IPS-18a (cell line): Measurements from ENCODE around the gene CMSS1.

ENCODE experiments used
- H3K27ac ChIP-seq: one replicate; pipeline ENCODE4 v1.5.1; 2013; ENCODE audit warnings: low read length
- H3K27me3 ChIP-seq: one replicate; pipeline ENCODE4 v1.6.1; 2013; ENCODE audit warnings: mild to moderate bottlenecking, low read length; ENCODE audit not compliant: control insufficient read depth, insufficient read depth
- H3K36me3 ChIP-seq: one replicate; pipeline ENCODE4 v1.6.1; 2013; ENCODE audit warnings: low read depth, low read length; ENCODE audit not compliant: control insufficient read depth
- H3K4me1 ChIP-seq: one replicate; pipeline ENCODE4 v1.6.1; 2013; ENCODE audit warnings: low read depth, low read length; ENCODE audit not compliant: control insufficient read depth
- H3K4me3 ChIP-seq: one replicate; pipeline ENCODE4 v1.5.1; 2013; ENCODE audit warnings: low read length
- H3K9ac ChIP-seq: one replicate; pipeline ENCODE4 v1.6.1; 2013; ENCODE audit warnings: mild to moderate bottlenecking, low read length, moderate library complexity
- H3K9me3 ChIP-seq: one replicate; pipeline ENCODE4 v1.6.1; 2013; ENCODE audit warnings: low read depth, low read length; ENCODE audit not compliant: control insufficient read depth

Gene CMSS1

GRCh38 chr3:100075851-100076730 lies 258.4 kb downstream of the CMSS1 start:
- Histone ChIP-seq H3K9ac (no peak overlapping the region), H3K27ac (no peak overlapping the region), H3K27me3 (no peaks in the 10 kb centered on the region), H3K4me3 (no peak overlapping the region), H3K9me3 (no peaks in the 10 kb centered on the region), H3K36me3 (no peaks in the 10 kb centered on the region), H3K4me1 (peaks cover 18% of the 10 kb centered on the region)

- Histone ChIP-seq H3K9me3 (no peaks in the 10 kb centered on the region), H3K4me1 (peaks cover 18% of the 10 kb centered on the region), H3K27me3 (no peaks in the 10 kb centered on the region), H3K9ac (no peak overlapping the region), H3K27ac (no peak overlapping the region), H3K4me3 (no peak overlapping the region), H3K36me3 (no peaks in the 10 kb centered on the region)
Measured at GRCh38 chr3:100076731-100077529, 259.3 kb downstream of the CMSS1 start.

GRCh38 chr3:100079328-100079727 lies 261.7 kb downstream of the CMSS1 start:
- Histone ChIP-seq H3K27ac (no peak overlapping the region), H3K4me3 (no peak overlapping the region), H3K9me3 (no peaks in the 10 kb centered on the region), H3K4me1 (peaks cover 1% of the 10 kb centered on the region), H3K36me3 (no peaks in the 10 kb centered on the region), H3K9ac (no peak overlapping the region), H3K27me3 (no peaks in the 10 kb centered on the region)

- Histone ChIP-seq H3K36me3 (no peaks in the 10 kb centered on the region), H3K27ac (no peak overlapping the region), H3K27me3 (no peaks in the 10 kb centered on the region), H3K9me3 (no peaks in the 10 kb centered on the region), H3K9ac (no peak overlapping the region), H3K4me3 (no peak overlapping the region), H3K4me1 (no peaks in the 10 kb centered on the region)
Measured at GRCh38 chr3:100080573-100080972, 262.9 kb downstream of the CMSS1 start.

- H3K4me3 ChIP-seq: no peak overlapping the region
- no peaks in the 10 kb centered on the region for H3K9me3 ChIP-seq
- no peaks in the 10 kb centered on the region for H3K4me1 ChIP-seq
- H3K36me3 ChIP-seq: no peaks in the 10 kb centered on the region
- no peak overlapping the region for H3K27ac ChIP-seq
- H3K27me3 ChIP-seq: no peaks in the 10 kb centered on the region
- no peak overlapping the region for H3K9ac ChIP-seq
Measured at GRCh38 chr3:100081311-100081710, 263.6 kb downstream of the CMSS1 start.

- Histone ChIP-seq H3K9ac (no peak overlapping the region), H3K27ac (no peak overlapping the region)
Measured at GRCh38 chr3:100081986-100082692, 264.5 kb downstream of the CMSS1 start.

GRCh38 chr3:100082714-100083113 lies 265.1 kb downstream of the CMSS1 start:
- Histone ChIP-seq H3K27ac (no peak overlapping the region), H3K36me3 (no peaks in the 10 kb centered on the region), H3K27me3 (no peaks in the 10 kb centered on the region), H3K4me3 (no peak overlapping the region), H3K9me3 (no peaks in the 10 kb centered on the region), H3K4me1 (no peaks in the 10 kb centered on the region), H3K9ac (no peak overlapping the region)

More at GRCh38 chr3:100081986-100082692, 264.5 kb downstream of the CMSS1 start:
- Histone ChIP-seq H3K36me3 (no peaks in the 10 kb centered on the region), H3K27me3 (no peaks in the 10 kb centered on the region), H3K4me3 (no peak overlapping the region), H3K4me1 (no peaks in the 10 kb centered on the region), H3K9me3 (no peaks in the 10 kb centered on the region)

- no peak overlapping the region for H3K9ac ChIP-seq
- H3K36me3 ChIP-seq: no peaks in the 10 kb centered on the region
- H3K27ac ChIP-seq: no peak overlapping the region
- no peaks in the 10 kb centered on the region for H3K9me3 ChIP-seq
- H3K4me1 ChIP-seq: peaks cover 3% of the 10 kb centered on the region
- H3K27me3 ChIP-seq: no peaks in the 10 kb centered on the region
- H3K4me3 ChIP-seq: no peak overlapping the region
Measured at GRCh38 chr3:100083209-100083608, 265.5 kb downstream of the CMSS1 start.

GRCh38 chr3:100084100-100084806 lies 266.6 kb downstream of the CMSS1 start:
- H3K27ac ChIP-seq: no peak overlapping the region
- no peak overlapping the region for H3K9ac ChIP-seq
- H3K27me3 ChIP-seq: no peaks in the 10 kb centered on the region
- H3K36me3 ChIP-seq: no peaks in the 10 kb centered on the region
- peaks cover 13% of the 10 kb centered on the region for H3K4me1 ChIP-seq
- no peaks in the 10 kb centered on the region for H3K9me3 ChIP-seq
- no peak overlapping the region for H3K4me3 ChIP-seq

GRCh38 chr3:100086401-100086800 lies 268.7 kb downstream of the CMSS1 start:
- no peak overlapping the region for H3K4me3 ChIP-seq
- no peaks in the 10 kb centered on the region for H3K36me3 ChIP-seq
- H3K27ac ChIP-seq: no peak overlapping the region
- no peak overlapping the region for H3K9ac ChIP-seq
- peaks cover 23% of the 10 kb centered on the region for H3K4me1 ChIP-seq
- no peaks in the 10 kb centered on the region for H3K27me3 ChIP-seq
- H3K9me3 ChIP-seq: no peaks in the 10 kb centered on the region

GRCh38 chr3:100087198-100087597 lies 269.5 kb downstream of the CMSS1 start:
- H3K27ac ChIP-seq: no peak overlapping the region
- H3K36me3 ChIP-seq: no peaks in the 10 kb centered on the region
- H3K4me1 ChIP-seq: peaks cover 23% of the 10 kb centered on the region
- H3K4me3 ChIP-seq: no peak overlapping the region
- no peak overlapping the region for H3K9ac ChIP-seq
- H3K9me3 ChIP-seq: no peaks in the 10 kb centered on the region
- no peaks in the 10 kb centered on the region for H3K27me3 ChIP-seq
